ENCODE measurements around the gene WAC. TPM values are rescaled to one million over a fixed set of nuclear protein-coding genes. Genes with fewer than 3 reads are reported as not detected.
A peak's percentile ranks its signal among the peaks of the same experiment; 100 is the strongest.

Gene WAC
- total RNA-seq, 2 donors from 2014 or later: 43.8 to 58.3 TPM

GRCh38 chr10:28668363-28669226 is 135.7 kb downstream of the WAC start:
- H3K9me3 ChIP-seq: no peaks in the 10 kb centered on the region
- no peaks in the 10 kb centered on the region for H3K36me3 ChIP-seq (replicated peaks in 1 of 2; ENCODE audit: insufficient read depth in 1 of 2, low read depth in 2 of 2)
- intact Hi-C loops (cut with DNase I): loop anchor here (10.0 kb wide), 1 partner anchor 456 kb away; no protein-coding TSS in a partner anchor
- H3K4me3 ChIP-seq: no peak overlapping the region
- ATAC-seq: peak; percentile 46
- H3K4me1 ChIP-seq: peaks cover 19% of the 10 kb centered on the region
- WGBS, 2 donors: 1 to 2% methylated on average over 54 to 59 of the region's 59 CpGs
- no peak overlapping the region for H3K27ac ChIP-seq
- TF ChIP-seq POLR2A (IDR thresholded peaks at IDR 0.05) (no peak), CTCF (IDR thresholded peaks at IDR 0.05) (no peak)
- H3K27me3 ChIP-seq: peaks cover 0 to 16% of the 10 kb centered on the region in 2 donors
- DNase-seq: peak; percentile 14 to 65 (median 29)

DNA sequence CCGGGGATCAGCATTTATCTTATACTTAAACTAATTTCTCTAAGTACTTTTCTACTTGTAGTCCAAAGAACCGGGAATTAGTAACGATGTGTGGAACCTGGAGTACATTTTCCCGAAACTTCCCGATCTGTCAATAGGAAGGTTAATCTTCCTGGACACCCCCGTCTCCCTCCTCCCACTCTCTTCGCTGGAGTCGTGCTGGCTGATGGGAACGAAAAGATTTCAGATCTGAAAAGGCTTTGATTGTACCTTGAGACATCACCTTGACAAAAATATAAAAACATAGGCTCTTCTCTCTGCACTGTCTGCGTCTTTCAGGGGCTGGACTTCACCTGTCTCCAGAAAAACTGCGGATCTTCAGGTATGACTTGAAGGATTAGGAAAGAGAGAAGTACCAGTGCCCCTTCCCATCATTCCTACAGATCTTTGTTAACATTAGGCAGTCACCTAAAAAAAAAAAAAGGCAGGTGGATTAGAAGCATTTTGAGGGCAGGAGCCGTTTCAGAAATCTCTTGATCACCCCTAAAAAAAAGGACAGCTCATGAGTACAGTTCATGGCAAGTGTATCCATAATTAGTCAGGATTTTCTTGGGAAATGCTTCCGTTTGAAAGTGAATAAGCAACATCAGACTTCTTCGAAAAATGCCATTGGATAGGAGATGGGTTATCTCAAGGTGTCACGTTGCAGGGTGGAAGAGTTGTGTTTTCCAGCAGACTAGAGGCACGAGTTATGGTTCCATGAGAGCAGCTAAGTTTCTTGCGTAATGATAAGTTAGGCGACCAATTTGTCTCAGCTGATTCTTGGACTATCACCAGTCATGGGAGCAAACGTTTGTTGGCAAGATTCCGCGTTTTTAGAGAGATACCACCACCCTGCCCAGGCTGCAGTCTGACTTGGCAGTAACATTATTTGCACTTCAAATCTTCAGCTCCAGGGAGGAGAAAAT is 136.6 kb downstream of the WAC start:
- Histone ChIP-seq H3K9me3 (no peaks in the 10 kb centered on the region), H3K27me3 (peaks cover 0 to 16% of the 10 kb centered on the region in 2 donors), H3K4me1 (peaks cover 15% of the 10 kb centered on the region), H3K4me3 (no peak overlapping the region), H3K27ac (no peak overlapping the region), H3K36me3 (replicated peaks in 1 of 2; ENCODE audit: insufficient read depth in 1 of 2, low read depth in 2 of 2) (no peaks in the 10 kb centered on the region)
- DNase-seq (peak in 1 of 4 donors; percentile 5), ATAC-seq (no peak)
- TF ChIP-seq CTCF (IDR thresholded peaks at IDR 0.05) (no peak), POLR2A (IDR thresholded peaks at IDR 0.05) (no peak)
- intact Hi-C loops (cut with DNase I): loop anchor here (10.0 kb wide), 2 partner anchors 325 to 455 kb away; no protein-coding TSS in a partner anchor
- WGBS, 2 donors: 19 to 21% methylated on average over 21 of the region's 21 CpGs

Small RNA genes lying within 50 kb of the gene (small RNA-seq; reads per million reads assigned to genes)
- gene RNU4ATAC6P (not detected), gene RNU6-1067P (not detected)

Other genes starting within 250 kb of the WAC start
- 10 to 100 TPM in 1 of 2 donors, 1 to 10 TPM in 1; 5.9 to 12.2 TPM for gene MPP7, start 230.1 kb upstream of the WAC start, total RNA-seq
- gene BAMBI, start 144.4 kb downstream of the WAC start, total RNA-seq: 10 to 100 TPM in 1 of 2 donors, 1 to 10 TPM in 1; 9.1 to 26.0 TPM

Measured in body of pancreas (tissue), 4 donors.